GM12801 (cell line): ENCODE data around the gene ABLIM3.

Source experiments
- TF ChIP-seq, protein P1 (sequence below): IDR thresholded peaks from one replicate; pipeline ENCODE4 v1.5.1; 2011; ENCODE audit warnings: control low read depth; ENCODE audit not compliant: insufficient read length; ENCODE audit errors: extremely low read depth

Gene ABLIM3

DNA sequence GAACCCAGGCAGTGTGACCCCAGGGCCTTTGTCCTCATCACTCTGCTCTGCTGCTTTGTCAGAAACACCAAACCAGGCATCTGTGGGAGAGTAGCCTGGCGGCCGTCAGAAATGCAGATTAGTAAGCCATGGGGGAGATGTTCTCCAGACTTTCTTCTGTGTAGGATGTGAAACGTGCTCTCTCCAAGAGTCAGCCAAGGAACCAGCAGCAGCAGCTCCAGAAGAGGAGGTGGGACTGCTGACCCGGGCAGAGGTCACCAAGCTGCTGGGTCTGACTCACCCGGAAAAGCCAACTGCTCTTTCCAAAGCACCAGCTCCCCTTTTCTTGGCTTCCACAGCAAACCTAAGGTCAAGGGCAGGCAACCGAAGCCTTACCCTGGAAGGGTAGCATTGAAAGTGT, 14.4 kb upstream of the ABLIM3 start:
- TF ChIP-seq, protein P1, sequence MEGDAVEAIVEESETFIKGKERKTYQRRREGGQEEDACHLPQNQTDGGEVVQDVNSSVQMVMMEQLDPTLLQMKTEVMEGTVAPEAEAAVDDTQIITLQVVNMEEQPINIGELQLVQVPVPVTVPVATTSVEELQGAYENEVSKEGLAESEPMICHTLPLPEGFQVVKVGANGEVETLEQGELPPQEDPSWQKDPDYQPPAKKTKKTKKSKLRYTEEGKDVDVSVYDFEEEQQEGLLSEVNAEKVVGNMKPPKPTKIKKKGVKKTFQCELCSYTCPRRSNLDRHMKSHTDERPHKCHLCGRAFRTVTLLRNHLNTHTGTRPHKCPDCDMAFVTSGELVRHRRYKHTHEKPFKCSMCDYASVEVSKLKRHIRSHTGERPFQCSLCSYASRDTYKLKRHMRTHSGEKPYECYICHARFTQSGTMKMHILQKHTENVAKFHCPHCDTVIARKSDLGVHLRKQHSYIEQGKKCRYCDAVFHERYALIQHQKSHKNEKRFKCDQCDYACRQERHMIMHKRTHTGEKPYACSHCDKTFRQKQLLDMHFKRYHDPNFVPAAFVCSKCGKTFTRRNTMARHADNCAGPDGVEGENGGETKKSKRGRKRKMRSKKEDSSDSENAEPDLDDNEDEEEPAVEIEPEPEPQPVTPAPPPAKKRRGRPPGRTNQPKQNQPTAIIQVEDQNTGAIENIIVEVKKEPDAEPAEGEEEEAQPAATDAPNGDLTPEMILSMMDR, result no peak

DNA sequence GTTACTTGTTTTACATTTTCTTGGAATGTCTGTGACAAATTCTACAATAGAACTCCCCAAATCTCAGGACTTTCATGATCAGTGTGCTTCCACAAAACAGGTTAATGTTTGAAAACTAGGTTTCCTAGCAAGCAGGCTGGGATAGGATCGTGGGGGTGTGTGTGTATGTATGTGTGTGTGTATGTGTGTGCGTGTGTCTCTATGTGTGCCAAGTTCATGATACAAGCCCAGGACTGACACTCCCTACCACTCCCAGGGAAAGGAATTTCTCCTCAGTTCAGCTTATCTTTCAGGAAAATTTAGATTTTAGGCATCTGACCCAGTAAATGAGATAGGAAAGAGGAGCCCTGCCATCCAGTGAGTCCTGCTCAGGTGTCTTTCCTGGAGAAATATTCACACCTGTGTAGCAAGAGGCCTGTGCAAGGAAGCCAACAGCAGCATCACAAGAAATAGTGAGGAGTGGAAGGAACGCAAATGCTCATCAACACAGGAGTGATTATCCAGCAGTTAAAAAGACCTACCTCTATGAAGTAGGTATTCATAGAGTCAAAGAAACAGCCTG, 13.8 kb upstream of the ABLIM3 start:
- TF ChIP-seq, protein P1, result no peak

DNA sequence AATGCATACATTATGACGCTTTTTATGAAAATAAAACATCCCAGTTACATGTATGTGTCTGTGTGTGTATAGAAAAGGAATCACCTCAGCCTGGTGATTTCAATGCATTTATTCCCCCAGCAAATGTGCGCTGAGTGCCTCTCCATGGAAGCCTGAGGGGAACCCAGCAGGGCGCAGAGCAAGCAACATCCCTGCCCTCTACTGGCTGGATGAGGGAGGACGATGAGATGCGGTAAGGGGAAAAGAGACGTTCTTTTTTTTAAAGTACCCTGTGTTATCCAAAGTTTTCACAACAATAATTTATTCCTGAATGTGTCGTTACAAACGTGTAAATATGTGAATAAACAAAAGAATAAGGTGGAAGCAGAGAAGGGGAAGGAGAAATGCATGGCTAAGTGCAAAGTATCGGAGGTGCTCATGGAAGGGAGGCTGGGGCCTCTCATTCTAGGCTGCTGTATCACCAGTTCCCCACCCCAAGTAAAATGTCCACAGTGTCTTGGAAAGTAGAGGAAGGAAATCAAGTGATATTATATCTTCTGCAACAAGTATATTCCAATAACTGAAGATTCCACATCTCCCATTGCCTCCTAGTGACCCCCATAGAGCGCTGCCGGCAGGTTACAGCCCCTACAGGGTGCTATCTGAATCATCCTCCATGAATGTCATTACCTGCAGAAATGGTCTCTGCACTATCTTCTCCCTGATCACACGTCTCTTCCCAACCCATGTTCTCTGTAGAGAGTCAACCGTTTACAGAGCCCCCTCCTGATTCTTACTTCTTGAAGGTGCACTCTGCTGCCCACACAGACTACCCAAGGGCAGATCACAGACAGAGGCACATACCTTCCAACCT, 13.0 kb upstream of the ABLIM3 start:
- TF ChIP-seq, protein P1, result no peak

DNA sequence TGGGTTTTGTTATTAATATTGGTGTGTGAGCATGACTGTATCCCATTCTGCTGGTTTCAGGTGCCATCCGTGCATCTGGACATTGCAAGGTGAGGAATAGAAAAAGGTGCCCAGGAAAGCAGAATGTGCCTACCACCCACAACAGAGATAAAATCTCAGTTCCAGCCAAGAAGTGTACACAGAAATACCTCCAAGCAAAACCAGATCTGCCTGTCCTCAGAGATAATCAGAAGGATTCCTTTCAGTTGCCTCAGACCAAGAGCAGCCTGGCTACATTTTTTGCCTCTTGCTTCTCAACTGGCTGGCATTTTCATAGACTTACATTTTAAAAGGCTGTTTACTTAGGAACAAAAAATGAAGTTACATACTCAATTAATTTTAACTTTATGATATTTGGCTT, 12.1 kb upstream of the ABLIM3 start:
- TF ChIP-seq, protein P1, result no peak

DNA sequence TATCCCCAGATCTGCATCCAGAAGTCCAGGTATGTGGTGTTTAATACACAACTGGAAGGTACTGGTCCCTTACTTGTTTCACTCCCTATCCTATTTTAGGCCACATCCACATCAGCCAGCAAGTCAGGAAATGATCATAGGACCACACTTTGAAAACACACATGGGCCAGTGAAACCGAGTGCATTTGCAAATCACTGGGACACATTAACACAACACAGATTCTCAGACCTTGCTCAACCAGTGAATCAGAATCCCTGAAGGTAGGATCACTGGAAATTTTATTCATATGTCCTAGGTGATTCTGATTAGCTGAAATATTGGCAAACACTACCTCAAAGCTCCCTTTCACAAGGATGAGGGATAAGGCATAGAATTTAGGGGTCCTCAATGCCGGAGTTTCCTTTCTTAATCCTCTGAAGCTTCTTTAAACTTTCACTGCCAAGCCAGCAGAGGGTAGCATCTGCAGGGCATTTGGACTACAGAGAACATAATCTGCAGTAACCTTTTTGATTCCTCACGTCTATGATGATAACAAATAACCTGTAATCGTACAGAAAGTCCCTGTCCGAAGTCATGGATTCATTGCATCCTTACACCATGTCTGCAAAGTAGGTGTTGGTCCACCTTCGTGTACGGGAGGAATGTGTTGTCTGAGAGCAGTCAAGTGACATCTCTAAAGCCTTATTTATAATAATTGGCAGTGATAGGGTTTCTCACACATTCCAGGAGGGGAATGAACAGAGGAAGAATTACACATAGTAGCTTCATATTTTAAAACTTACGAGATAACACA, 11.0 kb upstream of the ABLIM3 start:
- TF ChIP-seq, protein P1, result no peak

DNA sequence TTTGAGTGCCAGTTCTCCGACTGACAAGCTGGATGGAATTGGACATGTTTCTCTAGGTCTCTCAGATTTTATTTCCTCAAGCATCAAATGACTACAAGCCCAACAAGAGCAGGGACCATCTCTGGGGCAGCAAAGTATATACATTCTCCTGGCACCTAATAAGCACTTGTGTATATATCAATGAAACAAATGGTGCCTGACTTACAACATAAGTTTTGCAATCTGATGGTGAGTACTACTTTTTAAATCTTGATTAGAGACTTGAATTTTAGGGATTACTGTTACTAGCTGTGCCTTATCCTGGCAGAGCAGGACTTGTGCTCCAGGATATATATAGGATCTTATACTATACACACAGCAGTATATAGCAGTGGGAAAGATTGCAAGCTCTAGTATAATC, 8.8 kb upstream of the ABLIM3 start:
- TF ChIP-seq, protein P1, result no peak
